Measurements from ENCODE around the gene EIF2S2.
"Not testable (repeated sequence)": the region's sequence is repeated elsewhere in the genome, so short reads cannot be mapped to it uniquely, and the experiment has no call there.

EIF2S2 gene

DNA sequence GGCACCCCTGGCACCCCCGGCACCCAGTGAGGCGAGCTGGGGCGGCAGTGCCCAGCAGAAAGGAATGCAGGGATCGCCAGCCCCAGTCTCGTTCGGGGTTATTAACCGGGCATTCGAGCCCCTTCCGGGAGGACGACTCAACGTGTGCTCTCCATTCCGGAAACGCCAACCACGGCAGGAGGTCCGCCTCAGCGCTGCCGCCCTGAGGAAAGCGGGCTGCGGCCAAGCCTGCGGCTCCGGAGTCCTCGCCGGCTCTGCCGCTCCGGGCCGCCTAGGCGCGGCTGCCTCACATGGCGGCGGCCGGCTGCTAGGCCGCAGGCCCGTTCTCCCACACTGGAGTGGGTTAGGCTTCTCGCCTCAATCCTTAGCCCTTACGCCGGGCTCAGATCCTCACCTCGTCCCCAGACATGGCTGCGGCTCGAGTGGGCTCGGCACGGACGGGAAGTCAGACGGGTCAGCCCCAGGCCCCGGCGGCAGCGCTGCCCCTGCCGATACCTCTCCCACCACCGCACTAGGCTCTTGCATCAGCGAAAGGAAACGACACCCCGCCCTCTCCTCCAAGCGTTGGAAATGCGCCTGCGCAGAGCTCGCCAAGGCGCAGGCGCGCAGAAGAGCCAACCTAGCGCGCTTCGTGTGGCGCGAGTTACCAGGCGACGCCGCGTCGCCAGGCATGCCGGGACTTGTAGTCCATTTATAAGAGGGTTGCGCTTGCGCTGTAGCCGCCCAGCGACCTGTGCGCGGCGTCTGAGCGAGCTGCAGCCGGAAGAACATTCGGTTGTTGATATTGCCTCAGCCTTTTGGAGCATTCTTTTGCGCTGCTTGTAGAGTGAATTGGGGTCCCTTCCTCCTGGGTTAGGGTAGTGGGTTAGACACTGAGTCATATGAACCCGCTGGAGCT, at the start of gene EIF2S2:
TSS of gene EIF2S2 (minus strand) at position 542 of the 898 bp plus-strand sequence. CDS start at position 409, 133 bp downstream.
- DNase-seq (ENCODE audit: low read depth), result peak; percentile 92

DNA sequence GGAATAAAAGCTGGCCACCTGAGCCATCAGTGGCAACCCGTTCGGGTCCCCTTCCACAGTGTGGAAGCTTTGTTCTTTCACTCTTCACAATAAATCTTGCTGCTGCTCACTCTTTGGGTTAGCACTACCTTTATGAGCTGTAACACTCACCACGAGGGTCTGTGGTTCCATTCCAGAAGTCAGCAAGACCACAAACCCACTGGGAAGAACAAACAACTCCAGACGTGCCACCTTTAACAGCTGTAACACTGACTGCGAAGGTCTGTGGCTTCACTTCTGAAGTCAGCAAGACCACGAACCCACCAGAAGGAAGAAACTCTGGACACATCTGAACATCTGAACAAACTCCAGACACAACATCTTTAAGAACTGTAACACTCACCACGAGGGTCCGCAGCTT, 45.7 kb upstream of the EIF2S2 start:
- not testable (repeated sequence) for DNase-seq (ENCODE audit: low read depth)

DNA sequence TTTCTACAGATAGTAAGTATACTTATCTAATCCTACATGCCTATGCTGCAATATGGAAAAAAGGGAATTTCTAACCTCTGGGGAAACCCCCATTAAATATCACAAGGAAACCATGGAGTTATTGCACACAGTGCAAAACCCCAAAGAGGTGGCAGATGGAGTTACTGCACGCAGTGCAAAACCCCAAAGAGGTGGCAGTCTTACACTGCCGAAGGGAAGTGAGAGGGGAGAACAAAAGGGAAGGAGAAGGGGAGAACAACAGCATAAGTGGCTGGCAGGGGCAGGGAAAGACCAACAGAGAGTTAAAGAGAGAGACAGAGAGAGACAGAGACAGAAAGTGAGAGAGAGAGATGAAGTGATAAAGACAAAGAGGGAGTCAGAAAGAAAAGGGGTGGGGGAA, 43.8 kb upstream of the EIF2S2 start:
- DNase-seq (ENCODE audit: low read depth), result no peak

DNA sequence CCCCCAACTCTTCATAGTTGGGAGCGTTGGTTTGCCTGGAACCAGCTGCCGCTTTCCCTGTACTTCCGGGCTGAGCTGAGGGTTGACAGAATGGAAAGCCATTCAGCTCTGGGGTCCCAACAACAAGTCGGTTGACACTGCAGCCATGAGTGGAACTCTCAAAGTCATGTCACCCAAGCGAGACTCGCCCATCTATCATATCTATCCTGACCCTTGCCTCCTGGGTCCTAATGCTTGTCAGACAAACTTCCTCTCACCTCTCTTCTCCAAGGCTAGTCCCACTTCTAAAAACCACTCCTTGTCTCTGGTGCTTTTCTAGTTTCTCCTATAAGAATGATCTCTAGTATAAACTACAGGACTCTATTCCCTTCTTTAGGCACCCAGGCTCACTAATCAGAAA, 41.1 kb upstream of the EIF2S2 start:
- DNase-seq (ENCODE audit: low read depth), result not testable (repeated sequence)

DNA sequence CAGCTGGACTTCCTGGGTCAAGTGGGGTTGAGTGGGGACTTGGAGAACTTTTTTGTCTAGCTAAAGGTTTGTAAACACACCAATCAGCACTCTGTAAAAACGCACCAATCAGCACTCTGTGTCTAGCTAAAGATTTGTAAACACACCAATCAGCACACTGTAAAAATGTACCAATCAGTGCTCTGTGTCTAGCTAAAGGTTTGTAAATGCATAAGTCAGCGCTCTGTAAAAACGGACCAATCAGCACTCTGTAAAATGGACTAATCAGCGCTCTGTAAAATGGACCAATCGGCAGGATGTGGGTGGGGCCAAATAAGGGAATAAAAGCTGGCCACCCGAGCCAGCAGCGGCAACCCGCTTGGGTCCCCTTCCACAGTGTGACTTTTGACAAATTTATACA, 40.0 kb upstream of the EIF2S2 start:
- not testable (repeated sequence) for DNase-seq (ENCODE audit: low read depth)

DNA sequence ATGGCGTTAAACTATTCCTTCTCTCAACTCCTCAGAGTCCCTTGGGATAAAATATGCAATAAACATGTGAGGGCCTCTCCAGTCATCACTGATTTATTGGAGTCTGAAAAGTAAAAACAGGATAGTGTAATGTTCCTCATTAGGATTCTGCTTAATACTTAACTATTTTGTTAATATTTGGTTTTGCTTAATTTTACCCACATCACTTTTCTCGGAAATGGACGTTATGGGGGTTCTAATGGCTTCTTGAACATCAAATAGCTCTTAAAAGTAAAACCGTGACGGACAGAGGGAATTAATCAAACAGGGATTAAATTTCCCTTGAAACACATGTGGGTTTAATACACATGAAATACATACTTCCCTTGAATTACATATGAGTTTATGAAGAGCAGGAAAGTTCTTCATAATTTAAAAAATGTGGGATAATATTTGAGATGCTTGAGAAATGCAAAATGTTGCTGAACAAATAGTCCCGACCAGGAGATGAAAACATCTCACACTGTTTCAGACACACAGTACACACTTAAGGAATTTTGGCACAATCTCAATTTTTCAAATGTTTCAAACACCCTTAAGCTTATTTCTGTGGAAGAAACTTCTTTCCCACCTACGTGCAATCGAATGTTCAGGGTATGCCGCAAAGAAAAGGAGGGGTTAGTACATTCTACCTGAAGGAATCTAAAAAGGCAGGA, 38.4 kb upstream of the EIF2S2 start:
- no peak for DNase-seq (ENCODE audit: low read depth)

DNA sequence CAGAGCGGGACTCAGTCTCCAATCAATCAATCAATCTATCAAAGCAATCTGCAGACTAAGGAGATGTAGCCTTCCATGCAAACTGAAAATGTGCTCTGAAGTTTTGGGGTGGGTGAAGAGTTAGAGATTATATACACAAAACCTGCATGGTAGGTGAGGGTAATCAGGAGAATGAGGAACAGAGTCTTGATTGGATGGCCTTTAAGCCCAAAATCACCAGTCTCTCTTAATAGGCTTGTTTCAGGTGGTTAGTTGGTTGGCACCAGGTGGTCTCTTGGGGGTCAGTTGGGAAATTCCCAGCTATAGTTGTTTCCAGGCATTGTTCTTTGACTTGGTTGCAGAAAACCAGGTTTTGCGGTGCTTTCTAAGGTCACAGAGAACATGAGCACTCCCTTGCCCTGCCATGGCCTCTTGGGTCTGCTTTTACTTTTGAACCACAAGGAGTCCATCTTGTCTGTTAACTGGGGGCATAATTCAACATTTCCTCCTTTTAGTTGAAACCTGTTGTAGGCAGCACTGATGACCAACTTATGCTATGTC, 33.3 kb upstream of the EIF2S2 start:
- no peak for DNase-seq (ENCODE audit: low read depth)

DNA sequence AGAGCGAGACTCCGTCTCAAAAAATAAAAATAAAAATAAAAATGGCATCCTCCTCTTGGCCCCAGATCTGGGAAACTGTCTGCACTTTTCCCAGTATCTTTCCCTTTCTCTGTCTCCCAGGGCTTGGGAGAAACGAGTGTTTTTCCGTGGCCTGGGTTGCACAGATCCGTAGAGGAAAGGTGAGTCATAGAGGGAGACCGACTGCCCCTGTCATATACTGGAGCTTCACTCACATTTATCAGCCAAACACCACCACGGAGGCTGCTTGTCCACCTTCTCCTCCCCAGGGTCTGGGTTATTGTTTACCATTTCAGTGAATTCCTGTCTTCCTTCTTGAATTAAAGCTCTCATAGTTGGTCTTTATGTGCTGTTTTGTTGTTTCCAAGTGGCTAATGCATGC, 31.9 kb upstream of the EIF2S2 start:
- DNase-seq (ENCODE audit: low read depth), result no peak

DNA sequence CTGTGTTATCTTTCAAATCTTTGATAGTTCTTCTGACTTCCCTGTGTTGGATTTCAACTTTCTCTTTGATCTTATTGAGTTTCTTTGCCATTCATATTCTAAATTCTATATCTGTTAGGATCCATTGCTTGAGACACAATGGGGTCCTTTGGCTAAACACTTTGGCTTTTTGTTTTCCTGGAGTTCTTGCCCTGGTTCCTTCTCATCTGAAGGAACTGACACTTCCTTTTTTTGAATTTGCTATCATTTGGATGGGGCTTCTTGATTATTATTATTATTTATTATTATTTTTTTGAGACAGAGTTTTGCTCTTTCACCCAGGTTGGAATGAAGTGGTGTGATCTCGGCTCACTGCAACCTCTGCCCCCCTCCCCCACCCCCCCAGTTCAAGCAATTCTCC, 30.1 kb upstream of the EIF2S2 start:
- DNase-seq (ENCODE audit: low read depth), result no peak

DNA sequence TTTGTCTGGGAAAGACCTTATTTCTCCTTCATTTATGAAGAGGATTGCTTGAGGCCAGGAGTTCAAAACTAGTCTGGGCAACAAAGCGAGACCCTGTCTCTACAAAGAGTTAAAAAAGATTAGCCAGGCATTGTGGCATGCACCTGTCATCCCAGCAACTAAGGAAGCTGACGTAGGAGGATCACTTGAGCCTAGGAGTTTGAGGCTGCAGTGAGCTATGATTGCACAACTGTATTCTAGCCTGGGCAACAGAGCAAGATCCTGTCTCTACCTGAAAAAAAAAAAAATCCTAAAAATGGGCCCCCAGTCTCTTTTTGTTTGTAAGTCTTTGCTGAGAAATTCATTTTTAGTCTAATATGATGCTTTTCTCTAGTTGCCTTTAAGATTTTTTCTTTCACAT, 29.2 kb upstream of the EIF2S2 start:
- no peak for DNase-seq (ENCODE audit: low read depth)

DNA sequence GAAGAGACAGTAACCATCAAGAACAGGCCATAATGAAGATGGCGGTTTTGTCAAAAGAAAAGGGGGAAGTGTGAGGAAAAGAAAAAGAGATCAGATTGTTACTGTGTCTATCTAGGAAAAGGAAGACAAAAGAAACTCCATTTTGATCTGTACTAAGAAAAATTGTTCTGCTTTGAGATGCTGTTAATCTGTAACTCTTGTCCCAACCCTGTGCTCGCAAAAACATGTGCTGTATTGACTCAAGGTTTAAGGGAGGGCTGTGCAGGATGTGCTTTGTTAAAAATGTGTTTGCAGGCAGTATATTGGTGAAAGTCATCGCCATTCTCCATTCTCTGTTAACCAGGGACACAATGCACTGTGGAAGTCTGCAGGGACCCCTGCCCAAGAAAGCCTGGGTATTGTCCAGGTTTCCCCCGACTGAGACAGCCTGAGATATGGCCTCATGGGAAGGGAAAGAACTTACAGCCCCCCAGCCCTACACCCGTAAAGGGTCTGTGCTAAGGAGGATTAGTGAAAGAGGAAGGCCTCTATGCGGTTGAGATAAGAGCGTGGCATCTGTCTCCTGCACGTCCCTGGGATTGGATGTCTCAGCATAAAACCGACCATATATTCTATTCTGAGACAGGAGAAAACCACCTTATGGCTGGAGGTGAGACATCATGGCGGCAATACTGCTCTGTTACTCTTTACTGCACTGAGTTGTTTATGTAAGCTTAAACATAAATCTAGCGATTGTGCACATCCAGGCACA, 23.7 kb upstream of the EIF2S2 start:
- DNase-seq (ENCODE audit: low read depth), result not testable (repeated sequence)

DNA sequence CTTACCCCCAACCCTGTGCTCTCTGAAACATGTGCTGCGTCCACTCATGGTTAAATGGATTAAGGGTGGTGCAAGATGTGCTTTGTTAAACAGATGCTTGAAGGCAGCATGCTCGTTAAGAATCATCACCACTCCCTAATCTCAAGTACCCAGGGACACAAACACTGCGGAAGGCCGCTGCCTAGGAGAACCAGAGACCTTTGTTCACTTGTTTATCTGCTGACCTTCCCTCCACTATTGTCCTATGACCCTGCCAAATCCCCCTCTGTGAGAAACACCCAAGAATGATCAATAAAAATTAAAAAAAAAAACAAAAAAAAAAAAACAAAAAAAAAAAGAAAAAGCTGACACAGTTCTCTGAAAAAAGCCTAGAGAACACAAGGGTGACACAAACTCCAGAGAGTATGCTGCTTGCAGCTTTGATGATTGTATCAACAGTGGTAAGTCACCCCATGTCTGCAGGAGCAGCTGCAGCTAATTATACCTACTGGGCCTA, 21.4 kb upstream of the EIF2S2 start:
- not testable (repeated sequence) for DNase-seq (ENCODE audit: low read depth)

DNA sequence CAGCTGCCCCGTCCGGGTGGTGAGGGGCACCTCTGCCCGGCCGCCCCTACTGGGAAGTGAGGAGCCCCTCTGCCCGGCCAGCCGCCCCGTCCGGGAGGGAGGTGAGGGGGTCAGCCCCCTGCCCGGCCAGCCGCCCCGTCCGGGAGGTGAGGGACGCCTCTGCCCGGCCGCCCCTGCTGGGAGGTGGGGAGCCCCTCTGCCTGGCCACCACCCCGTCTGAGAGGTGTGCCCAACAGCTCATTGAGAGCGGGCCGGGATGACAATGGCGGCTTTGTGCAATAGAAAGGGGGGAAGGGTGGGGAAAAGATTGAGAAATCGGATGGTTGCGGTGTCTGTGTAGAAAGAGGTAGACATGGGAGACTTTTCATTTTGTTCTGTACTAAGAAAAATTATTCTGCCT, 20.9 kb upstream of the EIF2S2 start:
- DNase-seq (ENCODE audit: low read depth), result not testable (repeated sequence)

DNA sequence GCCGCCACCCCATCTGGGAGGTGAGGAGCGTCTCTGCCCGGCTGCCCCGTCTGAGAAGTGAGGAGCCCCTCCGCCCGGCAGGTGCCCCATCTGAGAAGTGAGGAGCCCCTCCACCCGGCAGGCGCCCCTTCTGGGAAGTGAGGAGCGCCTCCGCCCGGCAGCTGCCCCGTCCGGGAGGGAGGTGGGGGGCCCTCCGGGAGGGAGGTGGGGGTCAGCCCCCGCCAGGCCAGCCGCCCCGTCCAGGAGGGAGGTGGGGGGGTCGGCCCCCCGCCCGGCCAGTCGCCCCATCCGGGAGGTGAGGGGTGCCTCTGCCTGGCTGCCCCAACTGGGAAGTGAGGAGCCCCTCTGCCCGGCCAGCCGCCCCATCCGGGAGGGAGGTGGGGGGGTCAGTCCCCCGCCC, 20.4 kb upstream of the EIF2S2 start:
- not testable (repeated sequence) for DNase-seq (ENCODE audit: low read depth)

GRCh38 chr20:34131491-34131890, 19.4 kb upstream of the EIF2S2 start:
- no peak for DNase-seq (ENCODE audit: low read depth)

DNA sequence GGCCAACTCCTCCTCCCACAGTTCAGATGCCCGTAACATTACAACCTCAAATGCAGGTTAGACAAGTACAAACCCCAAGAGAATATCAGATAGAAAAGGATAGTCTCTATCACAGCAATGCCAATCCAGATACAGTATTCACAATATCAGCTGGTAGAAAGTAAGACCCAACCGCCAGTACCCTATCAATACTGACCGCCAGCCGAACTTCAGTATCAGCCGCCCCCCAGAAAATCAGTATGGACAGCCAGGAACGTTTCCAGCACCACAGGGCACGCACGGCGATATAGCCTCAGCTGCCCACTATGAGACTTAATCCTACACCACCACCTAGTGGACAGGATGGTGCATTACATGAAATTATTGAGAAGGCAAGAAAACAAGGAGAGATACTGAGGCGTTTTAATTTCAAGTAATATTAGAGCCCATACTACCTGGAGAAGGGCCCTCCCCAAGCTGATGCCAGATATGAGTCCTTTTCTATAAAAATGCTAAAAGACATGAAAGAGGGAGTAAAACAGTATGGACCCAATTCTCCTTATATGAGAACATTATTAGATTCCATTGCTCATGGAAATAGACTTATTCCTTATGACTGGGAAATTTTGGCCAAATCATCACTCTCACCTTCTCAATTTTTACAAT, 17.6 kb upstream of the EIF2S2 start:
- DNase-seq (ENCODE audit: low read depth), result no peak

DNA sequence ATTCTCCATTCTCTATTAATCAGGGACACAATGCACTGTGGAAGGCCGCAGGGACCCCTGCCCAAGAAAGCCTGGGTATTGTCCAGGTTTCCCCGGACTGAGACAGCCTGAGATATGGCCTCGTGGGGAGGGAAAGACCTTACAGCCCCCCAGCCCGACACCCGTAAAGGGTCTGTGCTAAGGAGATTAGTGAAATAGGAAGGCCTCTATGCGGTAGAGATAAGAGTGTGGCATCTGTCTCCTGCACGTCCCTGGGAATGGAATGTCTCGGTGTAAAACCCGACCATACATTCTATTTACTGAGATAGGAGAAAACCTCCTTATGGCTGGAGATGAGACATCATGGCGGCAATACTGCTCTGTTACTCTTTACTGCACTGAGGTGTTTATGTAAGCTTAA, 15.7 kb upstream of the EIF2S2 start:
- no peak for DNase-seq (ENCODE audit: low read depth)

DNA sequence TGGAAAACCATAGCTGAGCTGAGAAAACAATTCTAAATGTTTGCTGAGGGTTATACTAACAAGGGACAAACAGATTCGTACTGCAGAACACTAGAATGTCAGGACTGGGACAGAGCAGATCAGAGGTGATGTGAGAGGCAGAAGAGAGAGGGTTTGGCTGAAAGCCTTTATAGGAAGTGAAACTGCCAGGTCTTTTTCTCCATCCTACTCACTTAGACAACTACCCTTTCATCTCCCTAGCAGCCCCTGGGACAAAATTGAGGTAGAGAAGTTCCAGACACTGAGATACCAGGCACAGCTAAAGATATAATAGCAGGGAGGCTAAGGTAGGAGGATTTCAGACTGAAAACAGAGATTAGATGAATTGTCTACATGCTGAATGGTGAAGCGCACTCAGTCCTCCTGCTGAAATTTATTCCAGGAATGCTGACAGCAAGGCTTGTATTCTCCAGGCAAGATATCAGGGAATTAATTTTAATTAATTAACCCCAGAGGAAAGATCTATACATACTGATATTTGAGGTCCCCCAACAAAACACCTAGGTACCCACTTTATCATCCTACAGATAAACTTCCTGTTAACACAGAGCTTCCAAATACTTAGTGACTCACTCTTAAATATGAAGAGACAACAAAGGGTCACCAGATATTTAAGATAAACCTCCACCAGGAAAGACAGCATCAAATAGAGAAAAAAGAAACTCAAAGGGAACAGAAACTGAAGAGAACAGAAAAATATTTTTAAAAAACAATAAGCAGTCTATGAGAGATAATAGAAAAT, 12.6 kb upstream of the EIF2S2 start:
- no peak for DNase-seq (ENCODE audit: low read depth)

DNA sequence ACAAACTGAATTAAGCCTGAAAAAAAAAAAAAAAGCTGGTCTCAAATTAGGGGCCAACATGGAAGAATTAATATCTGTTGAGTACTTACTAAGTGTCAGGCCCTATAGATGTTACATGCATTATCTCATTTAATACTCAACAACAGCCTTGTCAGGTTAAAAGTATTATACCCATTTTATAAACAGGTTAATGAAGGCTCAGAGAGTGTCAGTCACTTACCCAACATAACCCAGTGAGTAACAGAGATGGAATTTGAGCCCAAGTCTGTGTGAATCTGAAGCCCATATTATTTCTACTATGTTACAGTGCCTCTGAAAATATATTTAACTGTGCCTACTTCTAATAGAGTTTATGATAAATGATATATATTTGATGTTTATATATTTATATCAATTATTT, 11.3 kb upstream of the EIF2S2 start:
- DNase-seq (ENCODE audit: low read depth), result no peak

- no peak for DNase-seq (ENCODE audit: low read depth)
These were observed 10.4 kb upstream of the EIF2S2 start for GRCh38 chr20:34122274-34122980.
